ENCODE results near the gene ALPL. TPM values are rescaled to one million over a fixed set of nuclear protein-coding genes. Genes with fewer than 3 reads are reported as not detected.

The ALPL gene
- total and polyA plus RNA-seq, 2 of the 4 experiments (the other 2 are of a cell fraction), result 0.54 to 2.2 TPM

DNA sequence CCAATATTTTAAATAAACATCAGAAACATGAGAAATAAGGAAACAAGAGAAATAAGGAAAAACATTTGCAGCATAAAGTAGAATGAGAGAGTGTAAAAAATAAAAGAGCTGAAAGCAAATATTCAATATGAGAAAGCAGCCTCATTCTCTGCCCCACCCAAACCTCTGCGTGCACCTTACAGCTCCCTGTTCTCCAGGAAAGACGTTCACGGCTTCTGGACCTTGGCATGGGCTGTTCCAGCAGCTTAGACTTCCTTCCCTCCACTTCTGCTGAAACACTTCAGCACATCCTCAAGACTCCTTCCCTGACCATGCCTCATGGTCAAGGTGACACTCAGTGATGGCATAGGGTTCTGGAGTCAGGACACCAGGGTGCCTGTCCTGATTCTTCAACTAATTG lies 23.3 kb downstream of the ALPL start:
- Histone ChIP-seq H3K36me3 (ENCODE audit: control insufficient read depth, insufficient read depth, low read length) (no peaks in the 10 kb centered on the region), H3K4me2 (ENCODE audit: low read depth, low read length) (no peak overlapping the region), H3K27ac (ENCODE audit: insufficient read depth, low read length) (no peak overlapping the region), H3K4me1 (ENCODE audit: control insufficient read depth, insufficient read depth, low read length) (peaks cover 2% of the 10 kb centered on the region; the same call in 1 of the 2 replicates), H2BK5ac (ENCODE audit: low read depth, low read length, poor library complexity, severe bottlenecking) (no peak overlapping the region), H3K79me1 (ENCODE audit: low read depth in 1 of 2, low read length in 2 of 2) (no peaks in the 10 kb centered on the region), H3K9me1 (ENCODE audit: insufficient read depth, low read length) (no peaks in the 10 kb centered on the region), H2BK120ac (ENCODE audit: low read depth, low read length) (no peak overlapping the region), H3K9ac (ENCODE audit: low read depth, low read length) (no peak overlapping the region), H2BK15ac (ENCODE audit: low read depth, low read length) (no peak overlapping the region), H4K20me1 (ENCODE audit: insufficient read depth, low read length) (no peaks in the 10 kb centered on the region), H3K4ac (ENCODE audit: low read depth, low read length) (no peak overlapping the region), H3K56ac (ENCODE audit: extremely low read depth, insufficient read depth, low read length) (no peak overlapping the region), H3K27me3 (ENCODE audit: control insufficient read depth, insufficient read depth, low read length) (peaks cover 25% of the 10 kb centered on the region), H3K18ac (ENCODE audit: low read depth, low read length) (no peak overlapping the region), H3K23ac (ENCODE audit: low read depth, low read length) (no peak overlapping the region), H2AK9ac (replicated peaks; ENCODE audit: low read depth, low read length, poor library complexity) (no peak overlapping the region), H3K14ac (replicated peaks; ENCODE audit: low read depth, low read length) (no peak overlapping the region), H3K9me3 (ENCODE audit: control insufficient read depth, insufficient read depth, low read length) (no peaks in the 10 kb centered on the region), H3K4me3 (ENCODE audit: insufficient read depth, low read depth, low read length) (no peak overlapping the region), H4K8ac (ENCODE audit: low read depth in 2 of 2, low read length in 2 of 2) (no peak overlapping the region), H2AFZ (replicated peaks; ENCODE audit: low read length, poor library complexity) (no peak overlapping the region), H4K5ac (ENCODE audit: low read depth, low read length) (no peak overlapping the region), H2AK5ac (ENCODE audit: low read depth, low read length) (no peak overlapping the region), H2BK20ac (ENCODE audit: low read depth, low read length) (no peak overlapping the region), H4K91ac (ENCODE audit: insufficient read depth, low read depth, low read length) (no peak overlapping the region)
- ChIA-PET CTCF (no interaction called here), POLR2A (ENCODE audit: unreplicated experiment) (no interaction called here)
- intact Hi-C loops (cut with micrococcal nuclease), result loop anchor here (10.0 kb wide), 1 partner anchor 122 kb away; no protein-coding TSS in a partner anchor
- in situ Hi-C loops (cut with MboI; ENCODE audit: low sequenced_read_pairs), result no loop called here
- 60% methylated on average over 2 of the region's 3 CpGs; no CpG with 5 or more reads in 1 of the 2 experiments for WGBS, 2 experiments (ENCODE audit: extremely low coverage in 2 of 2, insufficient read length in 1 of 2)
- ATAC-seq (ENCODE audit: low read depth) (no peak), DNase-seq (no peak)
- dilution Hi-C loops (cut with HindIII; ENCODE audit: low sequenced_read_pairs, unreplicated experiment), result no loop called here
- TF ChIP-seq FOS (IDR thresholded peaks at IDR 0.05; ENCODE audit: low read depth, low read length) (no peak), RCOR1 (IDR thresholded peaks at IDR 0.05; ENCODE audit: insufficient replicate concordance, low read length) (no peak), CEBPB (IDR thresholded peaks at IDR 0.05; ENCODE audit: low read depth, low read length) (no peak), MAZ (IDR thresholded peaks at IDR 0.05; ENCODE audit: borderline replicate concordance, low read depth, low read length) (no peak), BHLHE40 (IDR thresholded peaks at IDR 0.05; ENCODE audit: low read depth, low read length) (no peak), CHD1 (IDR thresholded peaks at IDR 0.05; ENCODE audit: low read depth, low read length) (no peak), RAD21 (IDR thresholded peaks at IDR 0.05; ENCODE audit: low read length) (no peak), POLR2A (IDR thresholded peaks at IDR 0.05; ENCODE audit: low read depth, low read length) (no peak), SMC3 (IDR thresholded peaks at IDR 0.05; ENCODE audit: low read depth, low read length) (no peak), RFX5 (IDR thresholded peaks at IDR 0.05; ENCODE audit: low read depth, low read length) (no peak), MXI1 (IDR thresholded peaks at IDR 0.05; ENCODE audit: borderline replicate concordance, low read depth, low read length) (no peak), MAFK (IDR thresholded peaks at IDR 0.05; ENCODE audit: low read depth, low read length) (no peak), NFE2L2 (IDR thresholded peaks at IDR 0.05; ENCODE audit: low read depth, low read length) (no peak)
- TF ChIP-seq, protein P1, sequence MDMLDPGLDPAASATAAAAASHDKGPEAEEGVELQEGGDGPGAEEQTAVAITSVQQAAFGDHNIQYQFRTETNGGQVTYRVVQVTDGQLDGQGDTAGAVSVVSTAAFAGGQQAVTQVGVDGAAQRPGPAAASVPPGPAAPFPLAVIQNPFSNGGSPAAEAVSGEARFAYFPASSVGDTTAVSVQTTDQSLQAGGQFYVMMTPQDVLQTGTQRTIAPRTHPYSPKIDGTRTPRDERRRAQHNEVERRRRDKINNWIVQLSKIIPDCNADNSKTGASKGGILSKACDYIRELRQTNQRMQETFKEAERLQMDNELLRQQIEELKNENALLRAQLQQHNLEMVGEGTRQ (IDR thresholded peaks at IDR 0.05; ENCODE audit: low read depth, low read length), result no peak
- TF ChIP-seq, protein P2, sequence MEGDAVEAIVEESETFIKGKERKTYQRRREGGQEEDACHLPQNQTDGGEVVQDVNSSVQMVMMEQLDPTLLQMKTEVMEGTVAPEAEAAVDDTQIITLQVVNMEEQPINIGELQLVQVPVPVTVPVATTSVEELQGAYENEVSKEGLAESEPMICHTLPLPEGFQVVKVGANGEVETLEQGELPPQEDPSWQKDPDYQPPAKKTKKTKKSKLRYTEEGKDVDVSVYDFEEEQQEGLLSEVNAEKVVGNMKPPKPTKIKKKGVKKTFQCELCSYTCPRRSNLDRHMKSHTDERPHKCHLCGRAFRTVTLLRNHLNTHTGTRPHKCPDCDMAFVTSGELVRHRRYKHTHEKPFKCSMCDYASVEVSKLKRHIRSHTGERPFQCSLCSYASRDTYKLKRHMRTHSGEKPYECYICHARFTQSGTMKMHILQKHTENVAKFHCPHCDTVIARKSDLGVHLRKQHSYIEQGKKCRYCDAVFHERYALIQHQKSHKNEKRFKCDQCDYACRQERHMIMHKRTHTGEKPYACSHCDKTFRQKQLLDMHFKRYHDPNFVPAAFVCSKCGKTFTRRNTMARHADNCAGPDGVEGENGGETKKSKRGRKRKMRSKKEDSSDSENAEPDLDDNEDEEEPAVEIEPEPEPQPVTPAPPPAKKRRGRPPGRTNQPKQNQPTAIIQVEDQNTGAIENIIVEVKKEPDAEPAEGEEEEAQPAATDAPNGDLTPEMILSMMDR (conservative IDR thresholded peaks at IDR 0.05; ENCODE audit: low read depth, low read length), result no peak
- TF ChIP-seq, protein P3, sequence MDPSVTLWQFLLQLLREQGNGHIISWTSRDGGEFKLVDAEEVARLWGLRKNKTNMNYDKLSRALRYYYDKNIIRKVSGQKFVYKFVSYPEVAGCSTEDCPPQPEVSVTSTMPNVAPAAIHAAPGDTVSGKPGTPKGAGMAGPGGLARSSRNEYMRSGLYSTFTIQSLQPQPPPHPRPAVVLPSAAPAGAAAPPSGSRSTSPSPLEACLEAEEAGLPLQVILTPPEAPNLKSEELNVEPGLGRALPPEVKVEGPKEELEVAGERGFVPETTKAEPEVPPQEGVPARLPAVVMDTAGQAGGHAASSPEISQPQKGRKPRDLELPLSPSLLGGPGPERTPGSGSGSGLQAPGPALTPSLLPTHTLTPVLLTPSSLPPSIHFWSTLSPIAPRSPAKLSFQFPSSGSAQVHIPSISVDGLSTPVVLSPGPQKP (IDR thresholded peaks at IDR 0.05; ENCODE audit: borderline replicate concordance, low read depth, low read length), result no peak
- BruUV-seq (replicated peaks), result no TSS peak

All from IMR-90 (cell line).